ENCODE results near the gene ENO1.

GRCh38 chr1:8839990-8840389 is 38.5 kb downstream of the ENO1 start:
- TF ChIP-seq GATA3 (IDR thresholded peaks at IDR 0.05; ENCODE audit: low read depth, low read length) = no peak
- TF ChIP-seq GATA2 (IDR thresholded peaks at IDR 0.05; ENCODE audit: low read depth, low read length) = no peak

All from SH-SY5Y (cell line).